H1 (cell line): ENCODE measurements around the gene AFAP1L2. TPM values are rescaled to one million over a fixed set of nuclear protein-coding genes. Genes with fewer than 3 reads are reported as not detected.

ENCODE experiments used
- CTCF ChIA-PET: fragments of 300-600 bp; sonication (Branson Sonifier 250); formaldehyde crosslinking; loops from one replicate; lab custom pipeline; 2021; ENCODE audit not compliant: partially characterized antibody; lab: Charles Lee
- POLR2A ChIA-PET: fragments of 300-600 bp; sonication (Branson Sonifier 250); formaldehyde crosslinking; loops from one replicate; lab custom pipeline; 2021; ENCODE audit warnings: inconsistent platforms; ENCODE audit not compliant: partially characterized antibody; lab: Charles Lee
- DNase-seq, 2 experiments: peaks; one replicate each; pipeline versions ENCODE4 v3.0.0 to v3.0.0-alpha.2; 2010 to 2022; ENCODE audit warnings: low spot score in 2 of 2, low read depth in 1 of 2, mixed read lengths in 1 of 2
- FAIRE-seq: peaks from 2 replicates; lab custom pipeline; 2011; peaks lifted over from hg19 to GRCh38; lab: Jason Lieb, UNC
- H2AFZ ChIP-seq: 2 replicates; pipeline ENCODE4 v1.8.1; 2012; ENCODE audit warnings: low read length, inconsistent platforms
- H2AK5ac ChIP-seq: 2 replicates; pipeline ENCODE4 v1.6.1; 2013; ENCODE audit warnings: low read depth, low read length
- H2BK120ac ChIP-seq: replicated peaks from 2 replicates; pipeline ENCODE3; 2013; ENCODE audit warnings: low read depth, low read length, inconsistent platforms
- H2BK12ac ChIP-seq: 2 replicates; pipeline ENCODE4 v1.6.1; 2013; ENCODE audit warnings: low read depth, low read length
- H2BK15ac ChIP-seq: 2 replicates; pipeline ENCODE4 v1.6.1; 2013; ENCODE audit warnings: low read length
- H2BK20ac ChIP-seq: 2 replicates; pipeline ENCODE4 v1.6.1; 2013; ENCODE audit warnings: low read length
- H2BK5ac ChIP-seq: 2 replicates; pipeline ENCODE4 v1.6.1; 2013; ENCODE audit warnings: low read depth, low read length
- H3K14ac ChIP-seq: 2 replicates; pipeline ENCODE4 v1.6.1; 2013; ENCODE audit warnings: inconsistent platforms; ENCODE audit not compliant: insufficient read length
- H3K18ac ChIP-seq: 2 replicates; pipeline ENCODE4 v1.6.1; 2013; ENCODE audit warnings: low read length; ENCODE audit errors: extremely low read depth
- H3K23ac ChIP-seq: 2 replicates; pipeline ENCODE4 v1.6.1; 2013; ENCODE audit warnings: inconsistent platforms; ENCODE audit not compliant: insufficient read length
- H3K23me2 ChIP-seq: 2 replicates; pipeline ENCODE4 v1.6.1; 2013; ENCODE audit warnings: low read depth, low read length
- H3K27ac ChIP-seq: 2 replicates; pipeline ENCODE4 v1.6.1; 2011; ENCODE audit warnings: low read depth, low read length, inconsistent platforms
- H3K27me3 ChIP-seq, 4 experiments: replicated peaks in 1 of 4; 1 replicate in 1 of 4; 2 replicates in 3 of 4; pipeline versions ENCODE4 v1.6.1 to v1.8.1; 2011 to 2013; ENCODE audit warnings: low read length in 3 of 4, mild to moderate bottlenecking in 3 of 4, inconsistent platforms in 2 of 4, mixed read lengths in 2 of 4, moderate library complexity in 1 of 4; ENCODE audit not compliant: control insufficient read depth in 3 of 4, insufficient read depth in 3 of 4; ENCODE audit errors: extremely low read depth in 1 of 4
- H3K36me3 ChIP-seq, 4 experiments: 2 replicates each; pipeline versions ENCODE4 v1.6.1 to v1.8.1; 2011 to 2013; ENCODE audit warnings: mild to moderate bottlenecking in 4 of 4, low read length in 3 of 4, moderate library complexity in 2 of 4, control low read depth in 1 of 4, inconsistent platforms in 1 of 4; ENCODE audit not compliant: insufficient read depth in 4 of 4, control insufficient read depth in 2 of 4
- H3K4ac ChIP-seq: replicated peaks from 2 replicates; pipeline ENCODE3; 2013; ENCODE audit warnings: low read length, low read depth, mixed read lengths, inconsistent platforms; ENCODE audit not compliant: insufficient read length
- H3K4me1 ChIP-seq, 4 experiments: replicated peaks in 1 of 4; 1 replicate in 1 of 4; 2 replicates in 3 of 4; pipeline versions ENCODE4 v1.6.1 to v1.8.1; 2011 to 2013; ENCODE audit warnings: low read length in 3 of 4, inconsistent platforms in 2 of 4, mixed read lengths in 1 of 4; ENCODE audit not compliant: insufficient read depth in 4 of 4, control insufficient read depth in 3 of 4
- H3K4me2 ChIP-seq, 2 experiments: 2 replicates each; pipeline versions ENCODE4 v1.6.1 to v1.8.1; 2011 to 2013; ENCODE audit warnings: low read depth in 2 of 2, low read length in 2 of 2, control low read depth in 1 of 2, inconsistent platforms in 1 of 2, mild to moderate bottlenecking in 1 of 2; ENCODE audit not compliant: insufficient read depth in 1 of 2
- H3K4me3 ChIP-seq, 4 experiments: fragments of 200-600, 300-600 bp in 1 of 4; sonication (generic), shearing (Covaris generic), sonication (Bioruptor Twin) in 1 of 4; 2 replicates each; pipeline versions ENCODE4 v1.5.1 to v1.8.1; 2011 to 2016; ENCODE audit warnings: low read length in 4 of 4, low read depth in 3 of 4, control low read depth in 2 of 4, inconsistent platforms in 2 of 4, mild to moderate bottlenecking in 2 of 4, mixed read lengths in 1 of 4, moderate library complexity in 1 of 4; ENCODE audit not compliant: insufficient read depth in 2 of 4; ENCODE audit errors: extremely low read depth in 1 of 4
- H3K56ac ChIP-seq: replicated peaks from 2 replicates; pipeline ENCODE3; 2013; ENCODE audit warnings: low read depth, mild to moderate bottlenecking, mixed read lengths, low read length, inconsistent platforms; ENCODE audit not compliant: insufficient read length
- H3K79me1 ChIP-seq: 2 replicates; pipeline ENCODE4 v1.6.1; 2013; ENCODE audit warnings: low read depth, low read length, control low read depth
- H3K79me2 ChIP-seq, 2 experiments: 2 replicates each; pipeline versions ENCODE4 v1.6.1 to v1.8.1; 2012 to 2013; ENCODE audit warnings: low read length in 2 of 2, mild to moderate bottlenecking in 2 of 2, inconsistent platforms in 1 of 2; ENCODE audit not compliant: insufficient read depth in 2 of 2, control insufficient read depth in 1 of 2
- H3K9ac ChIP-seq, 4 experiments: replicated peaks in 1 of 4; 1 replicate in 1 of 4; 2 replicates in 3 of 4; pipeline versions ENCODE4 v1.6.1 to v1.8.1; 2011 to 2013; ENCODE audit warnings: low read depth in 3 of 4, low read length in 3 of 4, control low read depth in 2 of 4, mild to moderate bottlenecking in 2 of 4, moderate library complexity in 2 of 4, inconsistent platforms in 1 of 4; ENCODE audit errors: extremely low read depth in 1 of 4
- H3K9me3 ChIP-seq, 2 experiments: 2 replicates each; pipeline versions ENCODE4 v1.6.1 to v1.8.1; 2012 to 2013; ENCODE audit warnings: mild to moderate bottlenecking in 2 of 2, moderate library complexity in 2 of 2, control low read depth in 1 of 2, inconsistent platforms in 1 of 2, low read depth in 1 of 2, low read length in 1 of 2, mixed read lengths in 1 of 2; ENCODE audit not compliant: insufficient read depth in 2 of 2
- H4K20me1 ChIP-seq, 2 experiments: replicated peaks in 1 of 2; 2 replicates each; pipeline versions ENCODE3 to v1.8.1; 2011 to 2013; ENCODE audit warnings: inconsistent platforms in 2 of 2, low read length in 2 of 2, mild to moderate bottlenecking in 1 of 2; ENCODE audit not compliant: insufficient read depth in 2 of 2, control insufficient read depth in 1 of 2
- H4K5ac ChIP-seq: 2 replicates; pipeline ENCODE4 v1.6.1; 2013; ENCODE audit warnings: low read length, low read depth, mixed read lengths, inconsistent platforms; ENCODE audit not compliant: insufficient read length
- H4K8ac ChIP-seq: 2 replicates; pipeline ENCODE4 v1.8.0; 2013; ENCODE audit warnings: mild to moderate bottlenecking, moderate library complexity, low read length, inconsistent platforms; ENCODE audit not compliant: insufficient read depth; ENCODE audit errors: extremely low read depth
- H4K91ac ChIP-seq: replicated peaks from 2 replicates; pipeline ENCODE3; 2013; ENCODE audit warnings: low read length, mixed read lengths, inconsistent platforms; ENCODE audit not compliant: insufficient read length
- CBX8 ChIP-seq: fragments of 300-800, 300-1000 bp; sonication (generic); IDR thresholded peaks from 2 replicates; pipeline ENCODE4 v1.7.1; 2016; ENCODE audit warnings: low read depth, low read length, borderline replicate concordance
- WGBS, 2 experiments: shearing (Covaris generic) in 1 of 2; methylation state at CpG; one replicate each; pipeline versions ENCODE4 v1.1.6 to v1.1.7; 2013 to 2015; ENCODE audit warnings: low lambda C conversion rate in 2 of 2, mixed read lengths in 2 of 2, inconsistent platforms in 1 of 2, low coverage in 1 of 2, missing lambda C conversion rate in 1 of 2; ENCODE audit not compliant: insufficient replicate concordance in 2 of 2, insufficient coverage in 1 of 2, insufficient read length in 1 of 2; ENCODE audit errors: extremely low coverage in 1 of 2, missing lambda C conversion rate in 1 of 2; 5-methylcytosine and 5-hydroxymethylcytosine counted together
- polyA plus RNA-seq, 7 experiments: library from polyadenylated mRNA; depleted of rRNA in 3 of 7; stranded (reverse) in 5 of 7; unstranded in 2 of 7; fragments of >200 nt in 5 of 7; fragments of 200-250 nt in 2 of 7; gene quantifications; 1 replicate in 5 of 7; 2 replicates in 1 of 7; 4 replicates in 1 of 7; pipeline versions ENCODE4 v1.2.1 to v1.2.3, GENCODE V29; 2011 to 2013; ENCODE audit warnings: missing spikeins in 2 of 7, mixed read lengths in 2 of 7
- total RNA-seq: library from RNA; stranded (reverse); fragmentation: NEBNext Ultra II Directional; extraction: Animal tissue kit (Norgen Biotek cat#: 25700); gene quantifications from 2 replicates; pipeline ENCODE4 v1.2.1, GENCODE V29; 2021

The AFAP1L2 gene
- total and polyA plus RNA-seq, 2 of the 8 experiments (the other 6 are each of a cell fraction or from before 2014, with no cell fraction given): 3.9 to 6.4 TPM

DNA sequence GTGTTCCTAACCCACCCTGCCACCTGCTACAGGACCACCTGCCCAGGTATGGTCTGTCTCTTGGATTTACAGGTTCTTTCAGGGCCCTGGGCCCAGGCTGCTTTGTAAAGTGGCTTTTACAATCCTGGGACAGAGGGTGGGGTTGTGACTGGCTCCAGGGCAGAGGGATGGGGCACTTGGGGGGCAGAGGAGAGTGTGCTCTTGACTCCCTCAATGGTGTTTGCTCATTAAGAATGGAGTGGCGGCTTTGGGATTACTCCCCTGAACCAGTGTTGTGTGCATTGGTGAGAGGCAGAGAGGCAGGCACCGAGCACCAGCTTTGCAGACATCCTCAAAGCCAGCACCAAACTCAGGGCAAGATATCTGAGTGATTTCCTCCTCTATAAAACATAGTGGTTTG, 121.8 kb downstream of the AFAP1L2 start:
- no peak overlapping the region for H3K9ac ChIP-seq
- DNase-seq: no peak
- H4K91ac ChIP-seq: no peak overlapping the region
- CTCF ChIA-PET: interaction anchor here (0.7 to 1.5 kb wide), 3 partner anchors 20 to 172 kb away, joined by 3 to 4 read pairs (median 3); no protein-coding TSS in a partner anchor
- H4K20me1 ChIP-seq: no peaks in the 10 kb centered on the region
- H2AK5ac ChIP-seq: no peak overlapping the region
- TF ChIP-seq CBX8: no peak
- TF ChIP-seq, all 59 proteins: peak for 0
- Histone ChIP-seq H3K23ac (no peak overlapping the region), H3K56ac (no peak overlapping the region), H3K27me3 (no peaks in the 10 kb centered on the region; a peak in 1 of 7 replicates), H3K23me2 (no peaks in the 10 kb centered on the region), H3K27ac (no peak overlapping the region), H3K14ac (no peak overlapping the region), H3K18ac (no peak overlapping the region), H3K4ac (no peak overlapping the region), H2BK20ac (no peak overlapping the region), H4K5ac (no peak overlapping the region), H3K4me1 (no peaks in the 10 kb centered on the region; a peak in 2 of 7 replicates), H3K4me3 (no peak overlapping the region), H2BK15ac (no peak overlapping the region), H3K36me3 (no peaks in the 10 kb centered on the region), H3K79me1 (no peaks in the 10 kb centered on the region), H3K4me2 (no peak overlapping the region), H2BK12ac (no peak overlapping the region), H3K9me3 (no peaks in the 10 kb centered on the region), H2AFZ (no peak overlapping the region), H2BK5ac (no peak overlapping the region), H3K79me2 (no peaks in the 10 kb centered on the region), H4K8ac (no peak overlapping the region), H2BK120ac (no peak overlapping the region)
- FAIRE-seq: no peak
- WGBS, 2 experiments: 88% methylated on average over 2 of the region's 2 CpGs; no CpG with 5 or more reads in 1 of the 2 experiments
- POLR2A ChIA-PET: no interaction called here
